ENCODE measurements around the gene KCNG2. TPM values are rescaled to one million over a fixed set of nuclear protein-coding genes. Genes with fewer than 3 reads are reported as not detected.

KCNG2 gene
- total RNA-seq, 4 donors from 2014 or later, result 0.60 to 0.84 (median 0.78) TPM; not detected in 1

DNA sequence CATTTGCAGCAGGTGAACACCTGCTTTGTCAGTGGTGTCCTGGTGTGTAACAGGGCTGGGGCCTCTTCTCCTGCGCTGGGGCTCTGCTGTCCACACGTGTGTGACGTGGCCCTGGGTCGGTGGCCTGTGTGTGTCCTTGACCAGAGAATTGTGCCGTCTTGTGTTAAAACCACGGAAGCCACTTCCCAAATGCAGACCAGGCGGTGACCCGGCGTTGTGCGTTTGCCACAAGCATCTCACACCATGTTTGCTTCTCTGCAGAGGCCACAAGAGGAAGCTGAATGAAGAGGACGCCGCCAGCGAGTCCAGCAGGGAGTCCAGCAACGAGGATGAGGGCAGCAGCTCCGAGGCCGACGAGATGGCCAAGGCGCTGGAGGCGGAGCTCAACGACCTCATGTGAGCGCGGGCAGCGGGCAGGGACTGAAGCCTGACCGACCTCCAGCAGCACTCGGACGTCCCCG, 44.3 kb upstream of the KCNG2 start:
- 90 to 91% methylated on average over 24 to 27 of the region's 27 CpGs for WGBS, 2 donors
- peaks cover 0 to 62% (median 0%) of the 10 kb centered on the region in 3 donors for H3K36me3 ChIP-seq
- DNase-seq (ENCODE audit: low spot score in 2 of 2), result no peak

DNA sequence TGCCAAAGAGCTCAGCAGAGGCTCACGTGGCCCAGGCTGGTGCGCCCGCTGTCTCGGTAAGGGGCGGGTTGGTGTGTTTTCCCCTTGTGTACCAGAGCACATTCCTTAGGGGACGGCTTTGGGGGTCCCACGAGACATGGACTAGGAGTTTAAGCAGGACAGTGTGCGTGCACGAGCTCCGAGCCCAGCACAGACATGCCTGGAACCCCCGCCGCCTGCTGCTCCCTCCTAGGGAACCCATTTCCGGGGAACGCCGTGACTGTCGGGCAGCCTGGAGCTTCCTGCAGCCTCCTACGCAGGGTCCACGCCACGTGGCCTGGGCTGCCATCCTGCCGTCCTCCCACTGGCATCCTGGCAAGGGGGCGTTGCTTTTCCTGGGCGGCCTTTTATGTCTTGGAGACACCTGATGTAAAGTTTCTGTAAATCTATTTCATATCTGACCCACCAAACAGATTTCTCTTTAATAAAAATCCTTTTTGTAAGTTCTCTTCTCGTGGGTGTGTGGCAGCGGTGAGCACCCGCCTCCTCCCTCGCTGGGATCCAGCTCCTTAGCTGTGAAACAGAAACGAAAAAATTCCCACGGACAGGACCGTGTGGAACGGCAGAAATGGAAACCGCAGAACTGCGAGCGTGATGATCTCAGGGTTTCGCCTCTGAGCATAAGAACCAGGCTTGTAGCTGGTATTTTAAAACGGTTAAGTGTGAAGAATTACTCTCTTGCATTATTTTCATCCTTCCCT, 43.5 kb upstream of the KCNG2 start:
- H3K27ac ChIP-seq, result no peak overlapping the region
- no peak overlapping the region for H3K4me3 ChIP-seq
- H3K36me3 ChIP-seq, result peaks cover 0 to 54% (median 0%) of the 10 kb centered on the region in 3 donors
- TF ChIP-seq, protein P1, sequence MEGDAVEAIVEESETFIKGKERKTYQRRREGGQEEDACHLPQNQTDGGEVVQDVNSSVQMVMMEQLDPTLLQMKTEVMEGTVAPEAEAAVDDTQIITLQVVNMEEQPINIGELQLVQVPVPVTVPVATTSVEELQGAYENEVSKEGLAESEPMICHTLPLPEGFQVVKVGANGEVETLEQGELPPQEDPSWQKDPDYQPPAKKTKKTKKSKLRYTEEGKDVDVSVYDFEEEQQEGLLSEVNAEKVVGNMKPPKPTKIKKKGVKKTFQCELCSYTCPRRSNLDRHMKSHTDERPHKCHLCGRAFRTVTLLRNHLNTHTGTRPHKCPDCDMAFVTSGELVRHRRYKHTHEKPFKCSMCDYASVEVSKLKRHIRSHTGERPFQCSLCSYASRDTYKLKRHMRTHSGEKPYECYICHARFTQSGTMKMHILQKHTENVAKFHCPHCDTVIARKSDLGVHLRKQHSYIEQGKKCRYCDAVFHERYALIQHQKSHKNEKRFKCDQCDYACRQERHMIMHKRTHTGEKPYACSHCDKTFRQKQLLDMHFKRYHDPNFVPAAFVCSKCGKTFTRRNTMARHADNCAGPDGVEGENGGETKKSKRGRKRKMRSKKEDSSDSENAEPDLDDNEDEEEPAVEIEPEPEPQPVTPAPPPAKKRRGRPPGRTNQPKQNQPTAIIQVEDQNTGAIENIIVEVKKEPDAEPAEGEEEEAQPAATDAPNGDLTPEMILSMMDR (IDR thresholded peaks at IDR 0.05), result no peak
- TF ChIP-seq EP300 (IDR thresholded peaks at IDR 0.05) (no peak), POLR2A (IDR thresholded peaks at IDR 0.05) (no peak)
- peaks cover 0 to 23% (median 0%) of the 10 kb centered on the region in 4 donors for H3K9me3 ChIP-seq
- DNase-seq (ENCODE audit: low spot score in 2 of 2), result no peak
- 95 to 96% methylated on average over 35 of the region's 35 CpGs for WGBS, 2 donors
- no peaks in the 10 kb centered on the region for H3K4me1 ChIP-seq
- no peaks in the 10 kb centered on the region for H3K27me3 ChIP-seq

More for the DNA sequence above, 44.3 kb upstream of the KCNG2 start:
- Histone ChIP-seq H3K27ac (no peak overlapping the region), H3K4me3 (no peak overlapping the region), H3K4me1 (no peaks in the 10 kb centered on the region), H3K27me3 (no peaks in the 10 kb centered on the region), H3K9me3 (peaks cover 0 to 15% (median 0%) of the 10 kb centered on the region in 4 donors)
- no peak for TF ChIP-seq POLR2A (IDR thresholded peaks at IDR 0.05)
- TF ChIP-seq, protein P1 (IDR thresholded peaks at IDR 0.05), result no peak

DNA sequence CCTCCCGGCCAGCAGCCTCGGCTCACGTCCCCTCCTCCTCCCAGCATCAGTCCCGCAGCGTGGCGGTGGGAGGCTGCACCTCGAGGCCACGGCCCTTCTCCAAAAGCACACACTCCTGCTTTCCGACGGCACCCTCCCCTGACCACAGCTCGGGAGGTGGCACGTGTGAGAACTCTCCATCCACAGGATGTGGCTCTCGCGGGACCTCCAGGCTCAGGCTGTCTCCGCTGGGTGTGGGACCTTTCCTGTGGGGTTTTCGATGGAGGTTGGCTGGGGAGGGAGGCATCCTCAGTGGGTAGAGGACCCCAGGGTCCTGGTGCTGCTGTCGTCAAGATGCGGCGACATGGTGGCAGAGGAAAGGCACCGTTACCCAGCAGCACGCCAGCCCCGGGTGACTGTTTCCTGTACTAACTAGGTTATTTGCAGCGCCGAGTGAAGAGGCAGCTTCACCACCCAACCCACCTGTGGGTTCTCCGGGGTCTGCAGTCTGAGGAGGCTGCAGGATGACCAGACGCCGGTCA, 42.8 kb upstream of the KCNG2 start:
- no peak overlapping the region for H3K4me3 ChIP-seq
- no peaks in the 10 kb centered on the region for H3K27me3 ChIP-seq
- DNase-seq (ENCODE audit: low spot score in 2 of 2), result no peak
- WGBS, 2 donors, result 95% methylated on average over 25 to 27 of the region's 27 CpGs
- H3K4me1 ChIP-seq, result no peaks in the 10 kb centered on the region
- peaks cover 0 to 30% (median 0%) of the 10 kb centered on the region in 4 donors for H3K9me3 ChIP-seq
- no peak overlapping the region for H3K27ac ChIP-seq
- H3K36me3 ChIP-seq, result peaks cover 0 to 47% (median 0%) of the 10 kb centered on the region in 3 donors
- TF ChIP-seq EP300 (IDR thresholded peaks at IDR 0.05), result no peak
- TF ChIP-seq, protein P1 (IDR thresholded peaks at IDR 0.05), result no peak
- no peak for TF ChIP-seq POLR2A (IDR thresholded peaks at IDR 0.05)

DNA sequence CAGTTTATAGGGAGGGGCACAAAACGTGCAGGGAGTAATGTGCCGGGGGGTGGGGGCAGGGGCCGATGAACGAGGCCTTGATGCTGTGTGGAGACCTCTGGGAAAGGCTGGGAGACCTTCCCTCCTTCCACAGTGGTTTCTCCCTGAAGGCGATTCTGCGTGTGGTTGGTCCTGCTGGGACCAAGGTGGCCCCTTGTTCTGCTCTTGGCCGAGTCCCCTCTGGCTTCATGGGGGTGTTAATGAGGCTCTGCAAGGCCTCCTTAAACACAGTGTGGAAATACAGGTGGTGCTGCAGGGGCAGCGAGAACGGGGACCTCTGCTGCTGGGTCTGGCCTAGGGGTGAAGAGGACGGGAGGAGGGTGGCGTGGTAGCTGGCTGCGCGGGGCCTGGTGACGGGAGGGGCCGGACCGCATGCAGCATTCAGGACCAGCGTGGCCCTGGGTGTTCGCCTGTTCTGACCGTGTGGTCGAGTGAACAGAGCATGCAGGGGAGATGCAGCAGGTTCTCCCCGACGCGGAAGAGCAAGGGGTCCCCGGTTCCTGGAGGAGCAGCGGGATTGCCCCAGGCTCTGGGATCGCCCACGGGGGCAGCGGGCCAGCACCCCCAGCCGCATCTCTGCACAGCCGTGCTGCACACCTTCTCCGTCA, 42.1 kb upstream of the KCNG2 start:
- no peak for DNase-seq (ENCODE audit: low spot score in 2 of 2)
- H3K27me3 ChIP-seq, result no peaks in the 10 kb centered on the region
- no peak overlapping the region for H3K4me3 ChIP-seq
- WGBS, 2 donors, result 93 to 96% methylated on average over 30 to 31 of the region's 31 CpGs
- H3K9me3 ChIP-seq, result peaks cover 0 to 37% (median 0%) of the 10 kb centered on the region in 4 donors
- TF ChIP-seq, protein P1 (IDR thresholded peaks at IDR 0.05), result no peak
- TF ChIP-seq EP300 (IDR thresholded peaks at IDR 0.05), result no peak
- TF ChIP-seq POLR2A (IDR thresholded peaks at IDR 0.05), result no peak
- peaks cover 0 to 45% (median 0%) of the 10 kb centered on the region in 3 donors for H3K36me3 ChIP-seq
- H3K4me1 ChIP-seq, result no peaks in the 10 kb centered on the region
- H3K27ac ChIP-seq, result no peak overlapping the region

DNA sequence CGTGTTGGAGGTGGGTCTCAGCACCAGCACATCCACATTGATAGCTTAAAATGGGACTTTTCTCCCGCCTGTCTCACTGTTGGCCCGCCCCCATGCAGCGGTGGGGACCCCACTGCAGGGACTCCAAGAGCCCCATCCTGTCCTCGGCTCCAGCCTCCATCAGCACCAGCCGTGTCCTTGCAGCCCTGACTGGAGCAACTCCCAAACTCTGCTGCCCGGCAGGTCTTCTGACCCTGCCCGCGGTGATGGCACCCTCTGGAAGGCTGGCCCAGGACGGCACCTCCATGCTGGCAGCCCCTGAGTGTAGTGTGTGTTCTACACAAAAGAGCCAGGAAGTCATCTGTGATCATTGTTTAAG, 41.6 kb upstream of the KCNG2 start:
- H3K27ac ChIP-seq, result no peak overlapping the region
- peaks cover 0 to 42% (median 0%) of the 10 kb centered on the region in 4 donors for H3K9me3 ChIP-seq
- no peak for DNase-seq (ENCODE audit: low spot score in 2 of 2)
- H3K27me3 ChIP-seq, result no peaks in the 10 kb centered on the region
- no peak overlapping the region for H3K4me3 ChIP-seq
- TF ChIP-seq EP300 (IDR thresholded peaks at IDR 0.05) (no peak), POLR2A (IDR thresholded peaks at IDR 0.05) (no peak)
- TF ChIP-seq, protein P1 (IDR thresholded peaks at IDR 0.05), result no peak
- WGBS, 2 donors, result 94 to 98% methylated on average over 10 of the region's 10 CpGs
- H3K36me3 ChIP-seq, result peaks cover 0 to 45% (median 0%) of the 10 kb centered on the region in 3 donors
- H3K4me1 ChIP-seq, result no peaks in the 10 kb centered on the region

Measured in tibial nerve (tissue), 4 donors.